H1 (cell line): ENCODE data around the gene C20orf96. TPM values are rescaled to one million over a fixed set of nuclear protein-coding genes. Genes with fewer than 3 reads are reported as not detected.

Experiments used
- BCL11A ChIP-seq, 2 experiments: IDR thresholded peaks; one replicate each; pipeline ENCODE4 v1.6.1; 2011; ENCODE audit warnings: low read depth in 2 of 2, low read length in 2 of 2, mild to moderate bottlenecking in 2 of 2
- CHD7 ChIP-seq: fragments of 300-600 bp; sonication (generic); IDR thresholded peaks from 2 replicates; pipeline ENCODE4 v1.7.1; 2012; ENCODE audit warnings: low read length, moderate library complexity, mild to moderate bottlenecking, inconsistent platforms; ENCODE audit not compliant: insufficient replicate concordance
- CTCF ChIP-seq, 3 experiments: IDR thresholded peaks; 1 replicate in 2 of 3; 2 replicates in 1 of 3; pipeline versions ENCODE4 v1.5.1 to v1.6.1; 2011; ENCODE audit warnings: low read length in 3 of 3, mild to moderate bottlenecking in 3 of 3, inconsistent platforms in 2 of 3, low read depth in 1 of 3, moderate library complexity in 1 of 3; ENCODE audit not compliant: insufficient read depth in 1 of 3; ENCODE audit errors: control extremely low read depth in 1 of 3
- KDM1A ChIP-seq: fragments of 200-600, 300-600 bp; sonication (generic); IDR thresholded peaks from 2 replicates; pipeline ENCODE4 v1.7.1; 2016; ENCODE audit warnings: mild to moderate bottlenecking, low read length, borderline replicate concordance
- RFX5 ChIP-seq: IDR thresholded peaks from 2 replicates; pipeline ENCODE4 v1.6.1; 2011; ENCODE audit warnings: low read depth, low read length, improper control_type of control experiment, borderline replicate concordance
- polyA plus RNA-seq, 7 experiments: library from polyadenylated mRNA; depleted of rRNA in 3 of 7; stranded (reverse) in 5 of 7; unstranded in 2 of 7; fragments of >200 nt in 5 of 7; fragments of 200-250 nt in 2 of 7; gene quantifications; 1 replicate in 5 of 7; 2 replicates in 1 of 7; 4 replicates in 1 of 7; pipeline versions ENCODE4 v1.2.1 to v1.2.3, GENCODE V29; 2011 to 2013; ENCODE audit warnings: missing spikeins in 2 of 7, mixed read lengths in 2 of 7
- total RNA-seq: library from RNA; stranded (reverse); fragmentation: NEBNext Ultra II Directional; extraction: Animal tissue kit (Norgen Biotek cat#: 25700); gene quantifications from 2 replicates; pipeline ENCODE4 v1.2.1, GENCODE V29; 2021

Gene C20orf96
- total and polyA plus RNA-seq, 2 of the 8 experiments (the other 6 are each of a cell fraction or from before 2014, with no cell fraction given) = 19.2 to 21.0 TPM

GRCh38 chr20:308427-309038 lies 18.0 kb upstream of the C20orf96 start (continued):
- TF ChIP-seq CHD7 (no peak), CTCF (IDR thresholded peaks at IDR 0.05; ENCODE audit: control extremely low read depth in 1 of 3, insufficient read depth in 1 of 3, low read depth in 1 of 3, low read length in 3 of 3) (no peak), KDM1A (no peak), BCL11A (IDR thresholded peaks at IDR 0.05; ENCODE audit: low read depth in 2 of 2, low read length in 2 of 2) (no peak), RFX5 (no peak)
